ENCODE data around the gene N4BP2. TPM values are rescaled to one million over a fixed set of nuclear protein-coding genes. Genes with fewer than 3 reads are reported as not detected.
"Not testable (repeated sequence)": the region's sequence is repeated elsewhere in the genome, so short reads cannot be mapped to it uniquely, and the experiment has no call there.

N4BP2 gene
- total RNA-seq: 1 to 10 TPM; 5.5 to 9.7 (median 7.7) TPM

GRCh38 chr4:40056716-40057585 is at the start of gene N4BP2:
TSS of gene N4BP2 (plus strand) at chr4:40056850. CDS start at chr4:40097341, 40,491 bp downstream.
- Histone ChIP-seq H3K4me3 (peak within 1 kb of the TSS; percentile 80 to 96 (median 90)), H3K4me1 (peaks cover 16 to 32% (median 29%) of the 10 kb centered on the region in 4 donors), H3K27ac (replicated peaks in 1 of 4) (peak within 1 kb of the TSS; percentile 96 to 100 (median 100)), H3K36me3 (peaks cover 0 to 3% (median 0%) of the 10 kb centered on the region in 4 donors), H3K9me3 (no peaks in the 10 kb centered on the region), H3K27me3 (no peaks in the 10 kb centered on the region)
- intact Hi-C loops (cut with DNase I): loop anchor here (5.0 to 10.0 kb wide), 5 partner anchors 80 to 602 kb away; partner anchors contain the start of genes LIAS, PDS5A, RPL9 and SMIM14
- DNase-seq (ENCODE audit: extremely low spot score): peak; percentile 93
- 0% methylated on average over 12 of the region's 99 CpGs for WGBS
- TF ChIP-seq POLR2A (IDR thresholded peaks at IDR 0.05; ENCODE audit: low read depth): peak; percentile 94
- peak; percentile 67 to 89 (median 85) for TF ChIP-seq CTCF (IDR thresholded peaks at IDR 0.05)
- no peak for TF ChIP-seq EP300 (IDR thresholded peaks at IDR 0.05)
- TF ChIP-seq POLR2AphosphoS5 (IDR thresholded peaks at IDR 0.05): peak; percentile 65 to 90

- H3K36me3 ChIP-seq: no peaks in the 10 kb centered on the region
- H3K9me3 ChIP-seq: no peaks in the 10 kb centered on the region
- H3K27me3 ChIP-seq: no peaks in the 10 kb centered on the region
- H3K27ac ChIP-seq (replicated peaks in 1 of 4): no peak overlapping the region
- 86% methylated on average over 2 of the region's 2 CpGs for WGBS
- TF ChIP-seq POLR2AphosphoS5 (IDR thresholded peaks at IDR 0.05): no peak
- TF ChIP-seq CTCF (IDR thresholded peaks at IDR 0.05): no peak
- no peak for TF ChIP-seq EP300 (IDR thresholded peaks at IDR 0.05)
- no peak for TF ChIP-seq POLR2A (IDR thresholded peaks at IDR 0.05; ENCODE audit: low read depth)
- H3K4me3 ChIP-seq: no peak overlapping the region
- no peak for DNase-seq (ENCODE audit: extremely low spot score)
- H3K4me1 ChIP-seq: no peaks in the 10 kb centered on the region
- intact Hi-C loops (cut with DNase I): no loop called here
These were observed 40.6 kb upstream of the N4BP2 start for GRCh38 chr4:40016007-40016406.

- H3K27me3 ChIP-seq: no peaks in the 10 kb centered on the region
- H3K9me3 ChIP-seq: no peaks in the 10 kb centered on the region
- H3K27ac ChIP-seq (replicated peaks in 1 of 4): no peak overlapping the region
- 92% methylated on average over 14 of the region's 15 CpGs for WGBS
- H3K36me3 ChIP-seq: no peaks in the 10 kb centered on the region
- no peak for TF ChIP-seq CTCF (IDR thresholded peaks at IDR 0.05)
- no peak for TF ChIP-seq POLR2A (IDR thresholded peaks at IDR 0.05; ENCODE audit: low read depth)
- no peak for TF ChIP-seq POLR2AphosphoS5 (IDR thresholded peaks at IDR 0.05)
- TF ChIP-seq EP300 (IDR thresholded peaks at IDR 0.05): no peak
- H3K4me1 ChIP-seq: no peaks in the 10 kb centered on the region
- DNase-seq (ENCODE audit: extremely low spot score): no peak
- no peak overlapping the region for H3K4me3 ChIP-seq
- intact Hi-C loops (cut with DNase I): no loop called here
These were observed 36.4 kb upstream of the N4BP2 start for GRCh38 chr4:40020221-40020620.

GRCh38 chr4:40021116-40021515 is 35.5 kb upstream of the N4BP2 start:
- DNase-seq (ENCODE audit: extremely low spot score); H3K4me1 ChIP-seq; intact Hi-C loops (cut with DNase I); H3K27me3 ChIP-seq; H3K27ac ChIP-seq (replicated peaks in 1 of 4); H3K9me3 ChIP-seq; H3K36me3 ChIP-seq; H3K4me3 ChIP-seq: not testable (repeated sequence)
- 96% methylated on average over 7 of the region's 7 CpGs for WGBS

- H3K4me3 ChIP-seq; H3K4me1 ChIP-seq; H3K36me3 ChIP-seq; intact Hi-C loops (cut with DNase I); DNase-seq (ENCODE audit: extremely low spot score); H3K27me3 ChIP-seq; H3K9me3 ChIP-seq; H3K27ac ChIP-seq (replicated peaks in 1 of 4): not testable (repeated sequence)
- 91% methylated on average over 7 of the region's 7 CpGs for WGBS
These were observed 32.6 kb upstream of the N4BP2 start for GRCh38 chr4:40024049-40024448.

Data from esophagus muscularis mucosa (tissue), 4 donors.